K562 (cell line): ENCODE measurements around the gene HAS3. TPM values are rescaled to one million over a fixed set of nuclear protein-coding genes. Genes with fewer than 3 reads are reported as not detected.

Experiments used
- ATF4 ChIP-seq: fragments of 450-650 bp; formaldehyde crosslinking; IDR thresholded peaks from 2 replicates; pipeline ENCODE4 v1.4.0; 2022; ENCODE audit warnings: mild to moderate bottlenecking, moderate library complexity
- CBX2 ChIP-seq: fragments of 200-600 bp; sonication (generic); IDR thresholded peaks from one replicate; pipeline ENCODE4 v1.6.1; 2012; ENCODE audit warnings: mild to moderate bottlenecking, low read length, inconsistent platforms; ENCODE audit not compliant: insufficient read depth, poor library complexity, severe bottlenecking
- CHD7 ChIP-seq: fragments of 200-600 bp; sonication (generic); IDR thresholded peaks from one replicate; pipeline ENCODE4 v1.6.1; 2012; ENCODE audit warnings: mild to moderate bottlenecking, low read depth, low read length, inconsistent platforms
- GATA2 ChIP-seq: sonication (generic); formaldehyde crosslinking; IDR thresholded peaks from 2 replicates; pipeline ENCODE4 v1.4.0; 2020; ENCODE audit warnings: mild to moderate bottlenecking, missing genetic modification reagents
- HCFC1 ChIP-seq: IDR thresholded peaks from 2 replicates; pipeline ENCODE4 v1.6.1; 2012; ENCODE audit warnings: low read depth, low read length, improper control_type of control experiment
- HEY1 ChIP-seq: fragments of 250-450 bp; sonication (Bioruptor Pico); IDR thresholded peaks from 2 replicates; pipeline ENCODE4 v1.5.0; 2020; ENCODE audit warnings: mild to moderate bottlenecking, moderate library complexity, borderline replicate concordance
- LCOR ChIP-seq: sonication (generic); formaldehyde crosslinking; IDR thresholded peaks from 2 replicates; pipeline ENCODE4 v1.8.0; 2022; ENCODE audit warnings: mild to moderate bottlenecking, missing genetic modification reagents
- MBD2 ChIP-seq: sonication (generic); IDR thresholded peaks from 2 replicates; pipeline ENCODE4 v1.6.1; 2016; ENCODE audit warnings: low read depth, borderline replicate concordance
- POU5F1 ChIP-seq: fragments of 150-350 bp; IDR thresholded peaks from 2 replicates; pipeline ENCODE4 v1.6.1; 2014; ENCODE audit warnings: borderline replicate concordance, low read length, low read depth, mild to moderate bottlenecking; ENCODE audit not compliant: partially characterized antibody
- RFX7 ChIP-seq: fragments of 250-450 bp; sonication (Bioruptor Pico); IDR thresholded peaks from 2 replicates; pipeline ENCODE4 v1.5.1; 2021; ENCODE audit warnings: mild to moderate bottlenecking
- SMAD4 ChIP-seq: fragments of 250-450 bp; sonication (Bioruptor Pico); conservative IDR thresholded peaks from 2 replicates; pipeline ENCODE4 v1.8.0; 2021; ENCODE audit warnings: inconsistent platforms, mild to moderate bottlenecking, moderate library complexity
- ZNF184 ChIP-seq: sonication (generic); formaldehyde crosslinking; IDR thresholded peaks from 2 replicates; pipeline ENCODE4 v1.5.0; 2020; ENCODE audit warnings: missing genetic modification reagents
- polyA plus RNA-seq, 8 experiments: library from polyadenylated mRNA; depleted of rRNA in 4 of 8; stranded (reverse) in 5 of 8; unstranded in 3 of 8; fragments of >200 nt; fragmentation: Nextera tagmentation in 2 of 8; fragmentation: Illumina TruSeq in 1 of 8; extraction: Ambion mirVana in 2 of 8; extraction: Trizol in 1 of 8; gene quantifications; 2 replicates each; pipeline versions ENCODE4 v1.2.1 to v1.2.3, GENCODE V29; 2011 to 2014; ENCODE audit warnings: inconsistent platforms in 1 of 8, missing spikeins in 1 of 8
- total RNA-seq, 7 experiments: library from RNA; depleted of rRNA in 6 of 7; stranded (reverse); fragments of >200 nt in 6 of 7; fragmentation: Illumina TruSeq in 2 of 7; extraction: Trizol in 2 of 7; gene quantifications; 2 replicates each; pipeline versions ENCODE4 v1.2.1 to v1.2.3, GENCODE V29; 2011 to 2021; ENCODE audit warnings: low replicate concordance in 1 of 7

The HAS3 gene
- total and polyA plus RNA-seq, 9 of the 15 experiments (the other 6 are each of a cell fraction or from before 2014, with no cell fraction given) = 0.04 to 0.33 (median 0.13) TPM; not detected in 1

- TF ChIP-seq CHD7 = no peak
- no peak for TF ChIP-seq POU5F1
- no peak for TF ChIP-seq CBX2
- no peak for TF ChIP-seq HCFC1
- no peak for TF ChIP-seq ZNF184 (CRISPR knock-in tag)
- TF ChIP-seq SMAD4 = no peak
- TF ChIP-seq ATF4 = no peak
- TF ChIP-seq MBD2 = no peak
- no peak for TF ChIP-seq LCOR (CRISPR knock-in tag)
- TF ChIP-seq HEY1 (CRISPR knock-in tag) = no peak
- TF ChIP-seq RFX7 (CRISPR knock-in tag) = no peak
- TF ChIP-seq GATA2 (CRISPR knock-in tag) = no peak
These were observed 10.3 kb upstream of the HAS3 start (continued) for GRCh38 chr16:69095193-69095592.
